Liver (tissue), 9 donors: Measurements from ENCODE around the gene GPR148. TPM values are rescaled to one million over a fixed set of nuclear protein-coding genes. Genes with fewer than 3 reads are reported as not detected.

Experiments used
- DNase-seq: peaks from one replicate; pipeline ENCODE4 v3.0.0-alpha.2; 2017; ENCODE audit warnings: low spot score
- H3K27ac ChIP-seq, 2 donors: one replicate each; pipeline ENCODE4 v1.7.0; 2013; ENCODE audit warnings: inconsistent platforms in 2 of 2, low read length in 2 of 2, control low read depth in 1 of 2, low read depth in 1 of 2, mild to moderate bottlenecking in 1 of 2
- H3K27me3 ChIP-seq, 4 donors: one replicate each; pipeline versions ENCODE4 v1.6.1 to v1.7.0; 2013; ENCODE audit warnings: low read length in 3 of 4, inconsistent platforms in 1 of 4, mild to moderate bottlenecking in 1 of 4, moderate library complexity in 1 of 4; ENCODE audit not compliant: control insufficient read depth in 4 of 4, insufficient read depth in 4 of 4
- H3K36me3 ChIP-seq, 4 donors: one replicate each; pipeline versions ENCODE4 v1.6.1 to v1.7.0; 2013; ENCODE audit warnings: low read length in 3 of 4, mild to moderate bottlenecking in 3 of 4, low read depth in 1 of 4, moderate library complexity in 1 of 4; ENCODE audit not compliant: control insufficient read depth in 4 of 4, insufficient read depth in 3 of 4
- H3K4me1 ChIP-seq, 4 donors: one replicate each; pipeline versions ENCODE4 v1.6.1 to v1.7.0; 2013; ENCODE audit warnings: low read length in 3 of 4, mild to moderate bottlenecking in 3 of 4, moderate library complexity in 1 of 4; ENCODE audit not compliant: control insufficient read depth in 4 of 4, insufficient read depth in 4 of 4
- H3K4me3 ChIP-seq, 3 donors: one replicate each; pipeline versions ENCODE4 v1.6.1 to v1.7.0; 2013; ENCODE audit warnings: low read length in 3 of 3, control low read depth in 1 of 3, low read depth in 1 of 3, mild to moderate bottlenecking in 1 of 3
- H3K9ac ChIP-seq, 2 donors: one replicate each; pipeline ENCODE4 v1.7.0; 2013; ENCODE audit warnings: low read length in 2 of 2, mild to moderate bottlenecking in 2 of 2, moderate library complexity in 2 of 2, control low read depth in 1 of 2, low read depth in 1 of 2
- H3K9me3 ChIP-seq, 4 donors: one replicate each; pipeline versions ENCODE4 v1.6.1 to v1.7.0; 2013; ENCODE audit warnings: low read length in 3 of 4; ENCODE audit not compliant: control insufficient read depth in 4 of 4
- EGR1 ChIP-seq, 2 donors: IDR thresholded peaks; 2 replicates each; pipeline ENCODE4 v1.6.1; 2016 to 2018; ENCODE audit warnings: antibody characterized with exemption in 2 of 2, low read depth in 2 of 2
- FOXA1 ChIP-seq: IDR thresholded peaks from 2 replicates; pipeline ENCODE4 v1.6.1; 2016; ENCODE audit warnings: antibody characterized with exemption
- GABPA ChIP-seq, 2 donors: IDR thresholded peaks in 1 of 2; conservative IDR thresholded peaks in 1 of 2; 2 replicates each; pipeline ENCODE4 v1.6.1; 2016; ENCODE audit warnings: antibody characterized with exemption in 2 of 2, mild to moderate bottlenecking in 1 of 2, moderate library complexity in 1 of 2
- RAD21 ChIP-seq, 2 donors: IDR thresholded peaks; 2 replicates each; pipeline ENCODE4 v1.6.1; 2016; ENCODE audit warnings: antibody characterized with exemption in 2 of 2, mild to moderate bottlenecking in 2 of 2
- SP1 ChIP-seq: IDR thresholded peaks from 2 replicates; pipeline ENCODE4 v1.6.1; 2018; ENCODE audit warnings: antibody characterized with exemption, mild to moderate bottlenecking
- TAF1 ChIP-seq: conservative IDR thresholded peaks from 2 replicates; pipeline ENCODE4 v1.6.1; 2016; ENCODE audit warnings: antibody characterized with exemption, mild to moderate bottlenecking
- YY1 ChIP-seq: IDR thresholded peaks from 2 replicates; pipeline ENCODE4 v1.6.1; 2016; ENCODE audit warnings: antibody characterized with exemption, mild to moderate bottlenecking
- WGBS: extraction: QIAGEN DNeasy Blood & Tissue Kit; methylation state at CpG from one replicate; pipeline ENCODE4 v1.1.7; 2013; 5-methylcytosine and 5-hydroxymethylcytosine counted together
- polyA plus RNA-seq, 2 donors: library from polyadenylated mRNA; stranded (reverse) in 1 of 2; unstranded in 1 of 2; fragments of 200-250 nt in 1 of 2; fragments of >200 nt in 1 of 2; fragmentation: Nextera tagmentation in 1 of 2; extraction: Ambion mirVana in 1 of 2; gene quantifications; one replicate each; pipeline versions ENCODE4 v1.2.1 to v1.2.3, GENCODE V29; 2013 to 2015
- total RNA-seq, 2 donors: library from RNA; depleted of rRNA; stranded (reverse); fragments of >200 nt; gene quantifications; one replicate each; pipeline ENCODE4 v1.2.3, GENCODE V29; 2014
- TF ChIP-seq, protein P1 (sequence below): IDR thresholded peaks from 2 replicates; pipeline ENCODE4 v1.6.1; 2016; ENCODE audit warnings: antibody characterized with exemption
- TF ChIP-seq, protein P2 (sequence below): IDR thresholded peaks from 2 replicates; pipeline ENCODE4 v1.6.1; 2016; ENCODE audit warnings: antibody characterized with exemption
- TF ChIP-seq, protein P3 (sequence below): IDR thresholded peaks from 2 replicates; pipeline ENCODE4 v1.6.1; 2016; ENCODE audit warnings: antibody characterized with exemption, mild to moderate bottlenecking
- donor health status: healthy.
- donor health status: healthy.
- donor health status: healthy.
- donor health status: healthy.
- donor health status: healthy.

The GPR148 gene
- total and polyA plus RNA-seq, 4 donors: not detected

DNA sequence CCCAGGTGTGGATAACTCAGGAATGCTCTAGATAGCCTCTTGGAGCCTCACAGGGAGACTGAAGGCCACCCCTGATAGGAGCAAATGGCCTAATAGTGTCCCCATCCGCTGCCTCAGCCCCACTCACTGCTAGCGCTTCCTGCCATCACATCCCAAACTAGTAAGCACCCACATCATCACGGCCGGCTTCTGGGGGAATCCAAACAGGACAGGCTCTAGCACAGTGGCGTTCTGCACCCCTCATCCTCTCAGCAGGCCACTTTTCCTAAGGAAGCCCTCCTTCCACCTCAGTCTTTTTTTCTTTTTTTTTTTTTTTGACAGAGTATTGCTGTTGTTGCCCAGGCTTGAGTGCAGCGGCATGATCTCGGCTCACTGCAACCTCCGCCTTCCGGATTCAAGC lies 20.2 kb downstream of the GPR148 start:
- WGBS: 88% methylated on average over 9 of the region's 9 CpGs
- TF ChIP-seq, protein P1, sequence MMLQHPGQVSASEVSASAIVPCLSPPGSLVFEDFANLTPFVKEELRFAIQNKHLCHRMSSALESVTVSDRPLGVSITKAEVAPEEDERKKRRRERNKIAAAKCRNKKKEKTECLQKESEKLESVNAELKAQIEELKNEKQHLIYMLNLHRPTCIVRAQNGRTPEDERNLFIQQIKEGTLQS: no peak
- TF ChIP-seq RAD21 (IDR thresholded peaks at IDR 0.05) (no peak), GABPA (IDR thresholded peaks at IDR 0.05 in 1 of 2, conservative IDR thresholded peaks at IDR 0.05 in 1 of 2) (no peak), TAF1 (no peak), EGR1 (IDR thresholded peaks at IDR 0.05; ENCODE audit: low read depth in 2 of 2) (no peak)
- Histone ChIP-seq H3K9me3 (peaks cover 0 to 3% (median 0%) of the 10 kb centered on the region in 4 donors), H3K4me1 (no peaks in the 10 kb centered on the region), H3K9ac (no peak overlapping the region), H3K4me3 (no peak overlapping the region), H3K27ac (no peak overlapping the region), H3K36me3 (no peaks in the 10 kb centered on the region), H3K27me3 (no peaks in the 10 kb centered on the region)
- DNase-seq: no peak

DNA sequence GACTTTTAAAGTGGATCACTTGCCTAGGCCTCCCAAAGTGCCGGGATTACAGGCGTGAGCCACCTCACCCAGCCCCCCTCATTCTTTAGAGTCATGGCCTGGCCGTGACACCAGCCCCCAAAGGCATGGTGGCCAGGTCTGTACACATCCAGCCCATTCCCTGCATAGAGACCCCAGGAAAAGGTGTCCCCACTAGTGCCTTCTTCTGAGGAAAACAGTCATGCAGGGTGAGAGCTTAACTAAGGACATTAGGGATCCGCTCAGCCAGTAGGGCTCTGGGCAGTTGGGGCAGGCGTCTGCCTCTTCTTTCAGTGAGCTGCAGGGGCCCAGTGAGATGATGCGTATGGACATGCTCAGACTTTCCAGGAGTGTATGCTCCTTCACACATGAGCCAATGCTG lies 20.8 kb downstream of the GPR148 start:
- peaks cover 0 to 3% (median 0%) of the 10 kb centered on the region in 4 donors for H3K9me3 ChIP-seq
- TF ChIP-seq, protein P1: no peak
- TF ChIP-seq YY1 (no peak), TAF1 (no peak)
- TF ChIP-seq, protein P2, sequence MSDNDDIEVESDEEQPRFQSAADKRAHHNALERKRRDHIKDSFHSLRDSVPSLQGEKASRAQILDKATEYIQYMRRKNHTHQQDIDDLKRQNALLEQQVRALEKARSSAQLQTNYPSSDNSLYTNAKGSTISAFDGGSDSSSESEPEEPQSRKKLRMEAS: no peak
- TF ChIP-seq, protein P3, sequence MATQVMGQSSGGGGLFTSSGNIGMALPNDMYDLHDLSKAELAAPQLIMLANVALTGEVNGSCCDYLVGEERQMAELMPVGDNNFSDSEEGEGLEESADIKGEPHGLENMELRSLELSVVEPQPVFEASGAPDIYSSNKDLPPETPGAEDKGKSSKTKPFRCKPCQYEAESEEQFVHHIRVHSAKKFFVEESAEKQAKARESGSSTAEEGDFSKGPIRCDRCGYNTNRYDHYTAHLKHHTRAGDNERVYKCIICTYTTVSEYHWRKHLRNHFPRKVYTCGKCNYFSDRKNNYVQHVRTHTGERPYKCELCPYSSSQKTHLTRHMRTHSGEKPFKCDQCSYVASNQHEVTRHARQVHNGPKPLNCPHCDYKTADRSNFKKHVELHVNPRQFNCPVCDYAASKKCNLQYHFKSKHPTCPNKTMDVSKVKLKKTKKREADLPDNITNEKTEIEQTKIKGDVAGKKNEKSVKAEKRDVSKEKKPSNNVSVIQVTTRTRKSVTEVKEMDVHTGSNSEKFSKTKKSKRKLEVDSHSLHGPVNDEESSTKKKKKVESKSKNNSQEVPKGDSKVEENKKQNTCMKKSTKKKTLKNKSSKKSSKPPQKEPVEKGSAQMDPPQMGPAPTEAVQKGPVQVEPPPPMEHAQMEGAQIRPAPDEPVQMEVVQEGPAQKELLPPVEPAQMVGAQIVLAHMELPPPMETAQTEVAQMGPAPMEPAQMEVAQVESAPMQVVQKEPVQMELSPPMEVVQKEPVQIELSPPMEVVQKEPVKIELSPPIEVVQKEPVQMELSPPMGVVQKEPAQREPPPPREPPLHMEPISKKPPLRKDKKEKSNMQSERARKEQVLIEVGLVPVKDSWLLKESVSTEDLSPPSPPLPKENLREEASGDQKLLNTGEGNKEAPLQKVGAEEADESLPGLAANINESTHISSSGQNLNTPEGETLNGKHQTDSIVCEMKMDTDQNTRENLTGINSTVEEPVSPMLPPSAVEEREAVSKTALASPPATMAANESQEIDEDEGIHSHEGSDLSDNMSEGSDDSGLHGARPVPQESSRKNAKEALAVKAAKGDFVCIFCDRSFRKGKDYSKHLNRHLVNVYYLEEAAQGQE: no peak
- H3K9ac ChIP-seq: no peak overlapping the region
- no peaks in the 10 kb centered on the region for H3K27me3 ChIP-seq
- no peak overlapping the region for H3K4me3 ChIP-seq
- no peak overlapping the region for H3K27ac ChIP-seq
- H3K4me1 ChIP-seq: no peaks in the 10 kb centered on the region
- no peak for DNase-seq
- no peaks in the 10 kb centered on the region for H3K36me3 ChIP-seq
- WGBS: 84% methylated on average over 6 of the region's 6 CpGs

DNA sequence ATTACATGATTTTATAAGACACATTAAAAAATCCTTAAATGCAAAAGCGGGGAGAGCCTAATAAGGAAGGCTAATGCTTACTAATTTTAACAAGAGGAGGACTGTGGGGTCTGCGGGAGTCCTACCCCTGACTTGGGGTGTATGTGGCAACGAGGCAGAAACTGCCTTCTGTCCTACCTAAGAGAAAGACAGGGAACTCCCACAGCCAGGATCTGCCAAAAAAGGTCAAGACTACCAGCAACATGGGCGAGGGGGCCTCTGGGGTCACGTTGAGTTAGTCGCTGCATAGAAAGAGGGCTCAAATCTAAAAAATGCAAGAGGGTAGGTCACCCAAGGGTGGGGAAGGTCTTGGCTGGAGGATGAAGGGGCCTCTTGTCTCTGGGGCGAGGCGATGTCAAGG lies 25.9 kb downstream of the GPR148 start:
- 34% methylated on average over 8 of the region's 8 CpGs for WGBS
- no peaks in the 10 kb centered on the region for H3K36me3 ChIP-seq
- no peak overlapping the region for H3K27ac ChIP-seq
- H3K9ac ChIP-seq: no peak overlapping the region
- H3K9me3 ChIP-seq: peaks cover 0 to 3% (median 0%) of the 10 kb centered on the region in 4 donors
- no peak for DNase-seq
- no peak overlapping the region for H3K4me3 ChIP-seq
- H3K4me1 ChIP-seq: peaks cover 0 to 9% (median 4%) of the 10 kb centered on the region in 4 donors
- no peak for TF ChIP-seq FOXA1
- no peak for TF ChIP-seq SP1
- peaks cover 0 to 23% (median 6%) of the 10 kb centered on the region in 4 donors for H3K27me3 ChIP-seq
